OCI-LY1 (cell line): Measurements from ENCODE around the gene SSBP3.

Experiments
- CTCF ChIP-seq: fragments of 200-600 bp; sonication (generic), shearing (Covaris generic); IDR thresholded peaks from 2 replicates; pipeline ENCODE4 v1.5.1; 2017; ENCODE audit warnings: mild to moderate bottlenecking, antibody characterized with exemption, low read length, moderate library complexity, mixed read lengths
- EZH2 ChIP-seq: fragments of 200-600 bp; sonication (generic), shearing (Covaris generic); IDR thresholded peaks from 2 replicates; pipeline ENCODE4 v1.8.0; 2017; ENCODE audit warnings: borderline replicate concordance, mixed run types, mild to moderate bottlenecking, antibody characterized with exemption, low read length, moderate library complexity, mixed read lengths

- TF ChIP-seq CTCF (no peak), EZH2 (no peak)
Observed at GRCh38 chr1:54357967-54358366, 48.2 kb downstream of the SSBP3 start.
